ENCODE measurements around the gene MAP2K1.
A peak's percentile ranks its signal among the peaks of the same experiment; 100 is the strongest.

Gene MAP2K1

DNA sequence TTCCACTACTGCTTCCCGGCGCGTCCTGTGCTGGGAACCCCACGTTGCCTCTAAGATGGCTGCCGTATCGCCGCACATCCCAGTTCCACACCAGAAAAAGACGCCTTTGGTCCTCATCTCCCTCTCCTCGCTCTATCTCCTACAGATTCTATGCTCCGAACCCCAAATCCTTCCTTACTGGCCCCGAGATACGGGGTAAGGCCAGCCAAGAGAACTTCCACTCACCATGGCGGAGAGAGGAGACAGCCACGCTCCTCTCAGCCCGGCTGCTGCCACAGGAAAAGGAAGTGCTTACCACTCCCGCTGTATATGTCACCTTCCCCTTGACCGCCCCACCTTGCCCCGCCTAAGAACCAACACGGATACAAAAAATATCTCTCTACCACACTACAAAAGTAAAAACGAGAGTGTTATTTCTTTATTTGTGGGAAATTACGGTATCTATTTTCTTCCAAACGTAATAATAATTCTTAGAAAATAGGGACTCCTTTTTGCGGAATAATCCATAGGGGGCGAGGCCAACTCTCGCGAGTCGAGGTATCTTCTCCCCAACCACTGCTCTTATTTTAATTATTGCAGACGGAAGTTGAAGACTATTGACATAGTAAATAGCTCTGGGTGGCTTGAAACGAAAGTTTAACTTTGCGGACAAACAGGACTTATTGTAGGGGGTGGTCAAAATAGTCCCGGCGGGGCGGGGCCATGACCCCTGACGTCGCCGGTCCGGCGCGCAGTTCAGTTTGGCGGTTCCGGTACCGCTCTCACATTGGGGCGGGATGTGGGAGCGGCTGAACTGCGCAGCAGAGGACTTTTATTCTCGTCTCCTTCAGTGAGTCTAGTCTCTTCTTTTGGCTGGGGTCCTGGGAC lies 118.1 kb downstream of the MAP2K1 start, which contains the start of the genes RPL4 and ZWILCH:
Gene RPL4 (minus strand): TSS at position 293 of the 867 bp plus-strand sequence. CDS start 65 bp downstream, at position 228.
Gene ZWILCH (plus strand): TSS at position 764 of the 867 bp plus-strand sequence. CDS start 13 bp downstream, at position 777.
- DNase-seq (ENCODE audit: low read depth in 2 of 2) = peak; percentile 55 to 70

DNA sequence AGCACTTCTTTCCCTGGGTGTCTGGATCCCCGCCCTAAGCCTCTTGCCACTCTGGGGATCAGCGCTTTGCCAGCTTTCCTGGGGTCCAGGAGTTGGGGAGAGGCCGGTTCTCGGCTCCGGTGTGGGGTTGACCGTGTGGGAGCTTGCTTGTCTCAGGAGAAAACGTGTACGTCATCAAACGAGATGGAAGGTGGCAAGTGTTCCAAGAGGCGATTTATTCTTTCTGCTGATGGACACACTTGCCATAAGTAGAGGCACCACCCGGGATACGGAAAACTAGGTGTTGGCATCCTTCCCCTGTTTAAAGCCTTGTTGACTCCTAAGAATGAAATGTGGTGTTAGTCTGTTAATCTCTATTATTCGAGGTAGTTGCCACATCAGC lies 118.7 kb downstream of the MAP2K1 start:
- DNase-seq (ENCODE audit: low read depth in 2 of 2) = no peak

- no peak for DNase-seq (ENCODE audit: low read depth in 2 of 2)
Observed at GRCh38 chr15:66505818-66506217, 119.1 kb downstream of the MAP2K1 start.

DNA sequence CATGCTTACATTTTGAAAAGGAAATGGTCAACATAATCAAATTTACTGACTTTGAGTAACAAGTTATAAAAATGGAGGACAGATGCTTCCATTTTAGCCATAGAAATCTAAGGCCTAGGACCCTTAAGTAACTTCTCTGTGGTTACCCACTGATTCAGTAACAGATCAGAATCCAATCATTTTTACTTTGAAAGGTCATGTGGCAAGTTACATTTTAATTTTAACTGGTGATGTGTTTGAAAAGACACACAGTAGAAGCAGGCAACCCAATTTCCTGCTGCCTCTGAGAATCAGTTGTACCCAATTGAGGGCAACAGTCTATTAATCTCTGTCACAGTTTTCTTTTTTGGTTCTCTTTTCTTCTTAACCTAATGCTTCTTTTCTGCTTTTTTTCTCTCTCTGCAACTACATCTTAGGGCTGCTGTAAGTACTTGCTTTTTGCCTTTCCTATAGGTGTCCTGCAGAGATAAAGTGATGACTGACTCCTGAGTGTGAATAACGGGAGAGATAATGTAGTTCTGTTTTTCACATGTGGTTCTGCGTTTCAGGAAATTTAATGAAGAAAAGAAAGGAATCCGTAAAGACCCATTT lies 121.7 kb downstream of the MAP2K1 start:
- DNase-seq (ENCODE audit: low read depth in 2 of 2) = no peak

DNA sequence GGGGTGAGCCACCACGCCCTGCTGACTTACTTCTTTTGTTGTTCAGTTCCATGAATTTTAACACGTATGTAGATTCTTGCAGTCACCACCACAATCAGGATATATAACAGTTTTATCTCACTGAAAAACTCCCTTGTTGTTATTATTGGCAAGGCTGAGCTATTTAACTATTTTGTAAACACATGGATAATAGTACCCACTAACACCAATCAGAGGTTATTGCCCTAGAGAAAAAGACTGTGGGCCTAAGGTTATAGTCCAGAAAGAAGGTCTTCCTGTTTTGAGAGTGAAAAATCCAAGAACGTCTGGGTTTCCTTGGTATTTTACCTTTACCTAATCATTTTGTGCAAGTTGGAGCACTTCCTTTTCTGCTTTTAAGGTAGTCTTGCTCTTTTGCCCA lies 127.9 kb downstream of the MAP2K1 start:
- no peak for DNase-seq (ENCODE audit: low read depth in 2 of 2)

DNA sequence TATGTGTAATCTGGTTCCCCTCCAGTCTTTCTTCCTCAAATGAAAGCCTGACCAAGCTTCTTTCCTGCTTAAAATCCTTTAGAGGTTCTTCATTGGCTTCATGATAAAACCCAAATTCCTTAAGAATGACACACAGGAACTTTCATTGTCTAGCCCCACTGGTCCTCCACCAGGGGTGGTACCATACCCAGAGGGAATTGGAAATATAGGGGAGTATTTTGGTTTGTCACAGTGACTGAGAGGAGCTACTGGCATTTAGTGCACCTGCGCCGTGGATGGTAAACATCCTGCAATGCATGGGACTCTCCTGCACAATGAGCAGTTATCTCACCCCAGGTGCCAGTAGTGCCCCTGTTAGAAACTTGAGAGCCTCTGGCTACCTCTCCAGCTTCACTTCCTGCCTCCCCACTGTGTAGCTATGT lies 129.2 kb downstream of the MAP2K1 start:
- DNase-seq (ENCODE audit: low read depth in 2 of 2) = no peak

DNA sequence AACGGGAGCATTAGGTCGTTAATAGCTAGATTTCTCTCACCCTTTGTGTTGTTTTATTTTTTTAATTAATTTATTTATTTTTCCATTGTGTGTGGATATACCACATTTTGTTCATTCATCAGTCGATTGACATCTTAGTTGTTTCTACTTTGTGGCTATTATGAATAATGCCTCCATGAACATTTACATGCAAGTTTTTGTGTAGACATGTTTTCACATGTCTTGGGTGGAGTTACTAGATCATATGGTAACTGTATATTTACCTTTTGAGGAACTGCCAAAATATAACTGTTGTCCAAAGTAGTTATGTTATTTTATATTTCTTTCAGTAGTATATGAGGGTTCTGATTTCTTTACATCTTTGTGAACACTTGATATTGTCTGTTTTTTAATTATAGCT lies 137.2 kb downstream of the MAP2K1 start:
- no peak for DNase-seq (ENCODE audit: low read depth in 2 of 2)

- no peak for DNase-seq (ENCODE audit: low read depth in 2 of 2)
Observed at GRCh38 chr15:66524838-66525237, 138.1 kb downstream of the MAP2K1 start.

GRCh38 chr15:66535056-66535455 lies 148.3 kb downstream of the MAP2K1 start:
- DNase-seq (ENCODE audit: low read depth in 2 of 2) = no peak

Measured in activated CD8-positive, alpha-beta memory T cell treated with anti-CD3 and anti-CD28 coated beads for 4 hours (primary cell).